HG03175 (cell line): ENCODE results near the gene HERC2.
"Not testable (repeated sequence)": the region's sequence is repeated elsewhere in the genome, so short reads cannot be mapped to it uniquely, and the experiment has no call there.

Source experiments
- ATAC-seq: cut with Tn5 transposase; IDR thresholded peaks from one replicate; pipeline ENCODE4 v1.9.1; 2021; ENCODE audit warnings: mild to moderate bottlenecking, moderate library complexity; ENCODE audit not compliant: unreplicated experiment

Gene HERC2

GRCh38 chr15:28286031-28286430 lies 35.9 kb downstream of the HERC2 start:
- no peak for ATAC-seq

- no peak for ATAC-seq
Observed at GRCh38 chr15:28281876-28282275, 40.1 kb downstream of the HERC2 start.

- no peak for ATAC-seq
Observed at GRCh38 chr15:28274635-28275034, 47.3 kb downstream of the HERC2 start.

GRCh38 chr15:28273873-28274610 lies 47.9 kb downstream of the HERC2 start:
- ATAC-seq: no peak

GRCh38 chr15:28273468-28273867 lies 48.5 kb downstream of the HERC2 start:
- no peak for ATAC-seq

GRCh38 chr15:28272587-28272986 lies 49.4 kb downstream of the HERC2 start:
- no peak for ATAC-seq

GRCh38 chr15:28271697-28272260 lies 50.2 kb downstream of the HERC2 start:
- ATAC-seq: no peak

GRCh38 chr15:28269097-28269496 lies 52.9 kb downstream of the HERC2 start:
- no peak for ATAC-seq

GRCh38 chr15:28267727-28268126 lies 54.3 kb downstream of the HERC2 start:
- ATAC-seq: no peak

GRCh38 chr15:28265334-28266019 lies 56.5 kb downstream of the HERC2 start:
- ATAC-seq: no peak

GRCh38 chr15:28264166-28264565 lies 57.8 kb downstream of the HERC2 start:
- no peak for ATAC-seq

- ATAC-seq: no peak
Observed at GRCh38 chr15:28262438-28262837, 59.5 kb downstream of the HERC2 start.

- ATAC-seq: no peak
Observed at GRCh38 chr15:28260722-28261121, 61.3 kb downstream of the HERC2 start.

GRCh38 chr15:28260317-28260716 lies 61.7 kb downstream of the HERC2 start:
- no peak for ATAC-seq

- no peak for ATAC-seq
Observed at GRCh38 chr15:28255965-28256364, 66.0 kb downstream of the HERC2 start.

GRCh38 chr15:28252831-28253230 lies 69.1 kb downstream of the HERC2 start:
- ATAC-seq: no peak

- ATAC-seq: no peak
Observed at GRCh38 chr15:28246605-28247004, 75.4 kb downstream of the HERC2 start.

GRCh38 chr15:28243901-28244300 lies 78.1 kb downstream of the HERC2 start:
- no peak for ATAC-seq

- ATAC-seq: no peak
Observed at GRCh38 chr15:28243399-28243798, 78.6 kb downstream of the HERC2 start.

- not testable (repeated sequence) for ATAC-seq
Observed at GRCh38 chr15:28238296-28238695, 83.7 kb downstream of the HERC2 start.

- not testable (repeated sequence) for ATAC-seq
Observed at GRCh38 chr15:28231743-28232142, 90.2 kb downstream of the HERC2 start.

GRCh38 chr15:28231336-28231735 lies 90.6 kb downstream of the HERC2 start:
- ATAC-seq: not testable (repeated sequence)
